ENCODE data around the gene MCM7. TPM values are rescaled to one million over a fixed set of nuclear protein-coding genes. Genes with fewer than 3 reads are reported as not detected.

Gene MCM7
- total RNA-seq, 6 experiments from 2014 or later = 70.9 to 139 (median 124) TPM

GRCh38 chr7:100126239-100126930 lies 25.2 kb upstream of the MCM7 start:
- no peaks in the 10 kb centered on the region for H3K9me3 Mint-ChIP-seq
- TF ChIP-seq CTCF (IDR thresholded peaks at IDR 0.05) = no peak
- H3K27me3 Mint-ChIP-seq (ENCODE audit: insufficient read depth) = peaks cover 6% of the 10 kb centered on the region
- DNase-seq = no peak
- peak overlapping the region; percentile 99 for H3K27ac Mint-ChIP-seq
- peaks cover 8% of the 10 kb centered on the region; the same call in 1 of the 2 replicates for H3K36me3 Mint-ChIP-seq (ENCODE audit: low read depth)
- H3K4me1 Mint-ChIP-seq (ENCODE audit: low read depth) = peaks cover 9% of the 10 kb centered on the region
- peak overlapping the region; percentile 99 for H3K4me3 Mint-ChIP-seq

- Mint-ChIP-seq H3K36me3 (ENCODE audit: low read depth) (peaks cover 8% of the 10 kb centered on the region; the same call in 1 of the 2 replicates), H3K27me3 (ENCODE audit: insufficient read depth) (peaks cover 6% of the 10 kb centered on the region), H3K9me3 (no peaks in the 10 kb centered on the region), H3K4me3 (no peak overlapping the region), H3K27ac (no peak overlapping the region; the same call in 1 of the 2 replicates), H3K4me1 (ENCODE audit: low read depth) (peaks cover 17% of the 10 kb centered on the region)
- no peak for DNase-seq
- no peak for TF ChIP-seq CTCF (IDR thresholded peaks at IDR 0.05)
Observed at GRCh38 chr7:100124301-100125230, 23.4 kb upstream of the MCM7 start.

DNA sequence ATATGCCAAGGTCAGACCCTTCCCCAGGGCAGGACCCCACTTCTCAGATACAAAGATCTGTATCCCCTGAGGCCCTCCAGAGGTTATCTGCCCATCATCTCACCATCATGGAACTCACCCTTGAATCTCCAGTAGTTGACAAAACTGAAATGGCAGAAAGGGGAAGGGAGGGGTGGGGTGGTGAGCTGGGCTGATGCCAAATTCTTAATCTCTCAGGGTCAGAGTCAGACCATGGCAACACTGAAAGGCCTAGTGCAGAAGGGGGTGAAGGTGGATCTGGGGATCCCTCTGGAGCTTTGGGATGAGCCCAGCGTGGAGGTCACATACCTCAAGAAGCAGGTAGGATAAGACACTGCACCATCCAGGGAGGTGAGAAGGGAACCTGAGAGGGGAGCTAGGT lies 21.4 kb upstream of the MCM7 start:
- peaks cover 8% of the 10 kb centered on the region for H3K4me1 Mint-ChIP-seq (ENCODE audit: low read depth)
- no peak for DNase-seq
- peaks cover 6% of the 10 kb centered on the region for H3K27me3 Mint-ChIP-seq (ENCODE audit: insufficient read depth)
- no peaks in the 10 kb centered on the region for H3K9me3 Mint-ChIP-seq
- no peak overlapping the region for H3K4me3 Mint-ChIP-seq
- peaks cover 16% of the 10 kb centered on the region; the same call in 1 of the 2 replicates for H3K36me3 Mint-ChIP-seq (ENCODE audit: low read depth)
- no peak overlapping the region for H3K27ac Mint-ChIP-seq
- TF ChIP-seq CTCF (IDR thresholded peaks at IDR 0.05) = no peak

DNA sequence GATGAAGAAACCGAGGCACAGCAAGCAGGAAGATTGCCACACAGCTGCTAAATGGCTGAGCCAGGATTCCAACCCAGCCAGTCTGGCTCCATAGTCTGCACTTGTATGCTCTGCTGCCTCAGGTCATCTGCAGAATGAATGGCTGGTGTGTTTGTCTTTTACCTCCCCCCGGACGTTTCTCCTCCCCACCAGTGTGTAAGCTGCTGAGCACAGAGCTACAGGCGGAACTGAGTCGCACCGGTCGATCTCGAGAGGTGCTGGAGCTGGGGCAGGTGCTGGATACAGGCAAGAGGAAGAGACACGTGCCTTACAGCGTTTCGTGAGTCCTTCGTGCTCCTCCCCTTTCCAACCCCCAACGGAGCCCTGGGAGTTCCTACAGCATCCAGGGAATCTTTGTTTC lies 20.9 kb upstream of the MCM7 start:
- Mint-ChIP-seq H3K27me3 (ENCODE audit: insufficient read depth) (peaks cover 6% of the 10 kb centered on the region), H3K4me3 (no peak overlapping the region)
- no peak for DNase-seq

GRCh38 chr7:100120733-100121036 lies 19.5 kb upstream of the MCM7 start:
- Mint-ChIP-seq H3K27me3 (ENCODE audit: insufficient read depth) (no peaks in the 10 kb centered on the region; the same call in 1 of the 2 replicates), H3K36me3 (ENCODE audit: low read depth) (peaks cover 21% of the 10 kb centered on the region), H3K27ac (peak overlapping the region; percentile 98), H3K9me3 (no peaks in the 10 kb centered on the region), H3K4me1 (ENCODE audit: low read depth) (peaks cover 8% of the 10 kb centered on the region), H3K4me3 (peak overlapping the region; percentile 97)
- no peak for DNase-seq
- TF ChIP-seq CTCF (IDR thresholded peaks at IDR 0.05) = no peak

More for the DNA sequence above, 20.9 kb upstream of the MCM7 start:
- TF ChIP-seq CTCF (IDR thresholded peaks at IDR 0.05) = no peak
- peaks cover 8% of the 10 kb centered on the region for H3K4me1 Mint-ChIP-seq (ENCODE audit: low read depth)
- no peaks in the 10 kb centered on the region for H3K9me3 Mint-ChIP-seq
- H3K27ac Mint-ChIP-seq = no peak overlapping the region
- peaks cover 16% of the 10 kb centered on the region; the same call in 1 of the 2 replicates for H3K36me3 Mint-ChIP-seq (ENCODE audit: low read depth)
